GM12878 (cell line): ENCODE results near the gene MPHOSPH8.

Source experiments
- CTCF ChIP-seq, 3 experiments: IDR thresholded peaks in 2 of 3; conservative IDR thresholded peaks in 1 of 3; 2 replicates each; pipeline ENCODE4 v1.5.1; 2011; ENCODE audit warnings: low read depth in 3 of 3, low read length in 3 of 3, mild to moderate bottlenecking in 3 of 3, control low read depth in 2 of 3, moderate library complexity in 2 of 3, inconsistent platforms in 1 of 3, mixed read lengths in 1 of 3; ENCODE audit not compliant: control insufficient read depth in 2 of 3, insufficient read depth in 1 of 3; ENCODE audit errors: extremely low read depth in 1 of 3
- EZH2 ChIP-seq: IDR thresholded peaks from 2 replicates; pipeline ENCODE4 v1.6.1; 2012; ENCODE audit warnings: low read depth, mild to moderate bottlenecking, control low read depth, inconsistent platforms, low read length, borderline replicate concordance; ENCODE audit not compliant: control insufficient read depth
- TBL1XR1 ChIP-seq: IDR thresholded peaks from 2 replicates; pipeline ENCODE4 v1.6.1; 2012; ENCODE audit warnings: low read depth, low read length, improper control_type of control experiment

GRCh38 chr13:19672990-19673389 lies 39.5 kb downstream of the MPHOSPH8 start:
- TF ChIP-seq TBL1XR1 (no peak), EZH2 (no peak), CTCF (IDR thresholded peaks at IDR 0.05 in 2 of 3, conservative IDR thresholded peaks at IDR 0.05 in 1 of 3; ENCODE audit: control insufficient read depth in 2 of 3, extremely low read depth in 1 of 3, insufficient read depth in 1 of 3, low read depth in 3 of 3, low read length in 3 of 3) (no peak)
